CD8-positive, alpha-beta memory T cell (primary cell): Measurements from ENCODE around the gene C20orf173. TPM values are rescaled to one million over a fixed set of nuclear protein-coding genes. Genes with fewer than 3 reads are reported as not detected.
A peak's percentile ranks its signal among the peaks of the same experiment; 100 is the strongest.

Experiments used
- CTCF ChIA-PET: fragments of 350-600 bp; sonication (Branson Sonifier 250); formaldehyde crosslinking; loops from one replicate; lab custom pipeline; 2021; ENCODE audit warnings: antibody characterized with exemption; lab: Charles Lee
- POLR2A ChIA-PET: fragments of 350-600 bp; sonication (Branson Sonifier 250); formaldehyde crosslinking; loops from one replicate; lab custom pipeline; 2021; ENCODE audit warnings: antibody characterized with exemption; lab: Charles Lee
- DNase-seq, 5 donors: peaks; one replicate each; pipeline versions ENCODE4 v3.0.0 to v3.0.0-alpha.2; 2020 to 2022; ENCODE audit warnings: mixed read lengths in 1 of 5
- H3K27ac ChIP-seq: one replicate; pipeline ENCODE4 v1.7.0; 2013; ENCODE audit warnings: low read depth, mild to moderate bottlenecking, low read length, moderate library complexity
- H3K27me3 ChIP-seq: 2 replicates; pipeline ENCODE4 v1.7.0; 2013; ENCODE audit warnings: low read length, mild to moderate bottlenecking; ENCODE audit not compliant: insufficient read depth, poor library complexity, severe bottlenecking
- H3K36me3 ChIP-seq: 2 replicates; pipeline ENCODE4 v1.7.0; 2013; ENCODE audit warnings: mild to moderate bottlenecking, low read length, moderate library complexity; ENCODE audit not compliant: insufficient read depth
- H3K4me1 ChIP-seq: 2 replicates; pipeline ENCODE4 v1.7.0; 2013; ENCODE audit warnings: mild to moderate bottlenecking, low read length, moderate library complexity; ENCODE audit not compliant: insufficient read depth
- H3K4me3 ChIP-seq: 2 replicates; pipeline ENCODE4 v1.7.0; 2013; ENCODE audit warnings: mild to moderate bottlenecking, low read length
- H3K9me3 ChIP-seq: 2 replicates; pipeline ENCODE4 v1.7.0; 2013; ENCODE audit warnings: mild to moderate bottlenecking, low read length
- H3K27ac Mint-ChIP-seq, 8 donors: one replicate each; pipeline ENCODE4 v1.8.0; 2020 to 2021; ENCODE audit warnings: mixed read lengths in 8 of 8, mild to moderate bottlenecking in 6 of 8, inconsistent platforms in 3 of 8, moderate library complexity in 3 of 8
- H3K27me3 Mint-ChIP-seq, 2 donors: one replicate each; pipeline ENCODE4 v1.8.0; 2020 to 2021; ENCODE audit warnings: mixed read lengths in 2 of 2, mild to moderate bottlenecking in 1 of 2, moderate library complexity in 1 of 2
- H3K36me3 Mint-ChIP-seq, 3 donors: one replicate each; pipeline ENCODE4 v1.8.0; 2020 to 2021; ENCODE audit warnings: mixed read lengths in 3 of 3, inconsistent platforms in 1 of 3, mild to moderate bottlenecking in 1 of 3
- H3K4me1 Mint-ChIP-seq, 3 donors: one replicate each; pipeline ENCODE4 v1.8.0; 2020 to 2021; ENCODE audit warnings: mixed read lengths in 3 of 3, inconsistent platforms in 1 of 3, mild to moderate bottlenecking in 1 of 3
- H3K4me3 Mint-ChIP-seq, 7 donors: one replicate each; pipeline ENCODE4 v1.8.0; 2020 to 2021; ENCODE audit warnings: mixed read lengths in 7 of 7, mild to moderate bottlenecking in 6 of 7, moderate library complexity in 4 of 7, inconsistent platforms in 2 of 7
- H3K9me3 Mint-ChIP-seq, 5 donors: one replicate each; pipeline ENCODE4 v1.8.0; 2020 to 2022; ENCODE audit warnings: mixed read lengths in 5 of 5, mild to moderate bottlenecking in 3 of 5, moderate library complexity in 2 of 5, inconsistent platforms in 1 of 5
- polyA plus RNA-seq: library from polyadenylated mRNA; unstranded; fragments of 300-500 nt; fragmentation: Illumina TruSeq; gene quantifications from one replicate; pipeline ENCODE4 v1.2.3, GENCODE V29; 2021
- total RNA-seq, 2 experiments: library from RNA; stranded (reverse); gene quantifications; one replicate each; pipeline ENCODE4 v1.2.3, GENCODE V29; 2021

Gene C20orf173
- total and polyA plus RNA-seq, 3 experiments from 2014 or later, result not detected

- peaks cover 49% of the 10 kb centered on the region for H3K4me1 ChIP-seq
- CTCF ChIA-PET, result interaction anchor here (1.1 to 2.8 kb wide), 4 partner anchors 13 to 464 kb away, joined by 4 to 10 read pairs (median 8); partner anchors contain the start of gene SCAND1
- H3K27ac ChIP-seq, result peak overlapping the region; percentile 96
- Mint-ChIP-seq H3K9me3 (no peaks in the 10 kb centered on the region), H3K36me3 (peaks cover 7 to 69% (median 17%) of the 10 kb centered on the region in 3 donors), H3K27me3 (no peaks in the 10 kb centered on the region), H3K27ac (peak overlapping the region; percentile 95 to 99 (median 99)), H3K4me3 (peak overlapping the region; percentile 96 to 99 (median 99)), H3K4me1 (peaks cover 59 to 80% (median 68%) of the 10 kb centered on the region in 3 donors)
- peaks cover 20% of the 10 kb centered on the region for H3K36me3 ChIP-seq
- H3K27me3 ChIP-seq, result no peaks in the 10 kb centered on the region
- POLR2A ChIA-PET, result interaction anchor here (0.5 to 1.9 kb wide), 10 partner anchors 13 to 463 kb away, joined by 3 to 14 read pairs (median 5); partner anchors contain the start of genes CEP250, RBM39, SCAND1 and SPAG4
- peak; percentile 42 to 81 (median 68) for DNase-seq
- no peaks in the 10 kb centered on the region for H3K9me3 ChIP-seq
- peak overlapping the region; percentile 99 for H3K4me3 ChIP-seq
These were observed 38.7 kb downstream of the C20orf173 start for GRCh38 chr20:35490736-35491181.

- DNase-seq, result no peak
These were observed 39.7 kb downstream of the C20orf173 start for GRCh38 chr20:35489717-35490116.

GRCh38 chr20:35487479-35487878, 42.0 kb downstream of the C20orf173 start:
- DNase-seq, result no peak
- H3K4me1 ChIP-seq, result peaks cover 34% of the 10 kb centered on the region
- ChIA-PET CTCF (interaction anchor here (1.1 kb wide), 1 partner anchor 24 kb away, joined by 3 read pairs; no protein-coding TSS in a partner anchor), POLR2A (interaction anchor here (0.6 kb wide), 1 partner anchor 80 kb away, joined by 3 read pairs; no protein-coding TSS in a partner anchor)
- Mint-ChIP-seq H3K36me3 (peaks cover 6 to 52% (median 13%) of the 10 kb centered on the region in 3 donors), H3K4me1 (peaks cover 44 to 72% (median 66%) of the 10 kb centered on the region in 3 donors), H3K27me3 (peaks cover 0 to 2% of the 10 kb centered on the region in 2 donors), H3K27ac (peak overlapping the region in 6 of 8 donors; percentile 36 to 56 (median 48)), H3K4me3 (peak overlapping the region in 2 of 7 donors; percentile 67 to 90), H3K9me3 (no peaks in the 10 kb centered on the region)
- no peaks in the 10 kb centered on the region for H3K27me3 ChIP-seq
- no peak overlapping the region for H3K27ac ChIP-seq
- no peaks in the 10 kb centered on the region for H3K36me3 ChIP-seq
- no peaks in the 10 kb centered on the region for H3K9me3 ChIP-seq
- H3K4me3 ChIP-seq, result no peak overlapping the region

More at GRCh38 chr20:35489717-35490116, 39.7 kb downstream of the C20orf173 start:
- peaks cover 48% of the 10 kb centered on the region for H3K4me1 ChIP-seq
- Mint-ChIP-seq H3K27me3 (no peaks in the 10 kb centered on the region), H3K36me3 (peaks cover 2 to 61% (median 10%) of the 10 kb centered on the region in 3 donors), H3K4me1 (peaks cover 54 to 75% (median 62%) of the 10 kb centered on the region in 3 donors), H3K27ac (peak overlapping the region; percentile 61 to 99 (median 88)), H3K4me3 (peak overlapping the region; percentile 70 to 99 (median 98)), H3K9me3 (no peaks in the 10 kb centered on the region)
- H3K36me3 ChIP-seq, result peaks cover 10% of the 10 kb centered on the region
- peak overlapping the region; percentile 99 for H3K4me3 ChIP-seq
- POLR2A ChIA-PET, result interaction anchor here (0.6 kb wide), 1 partner anchor 174 kb away, joined by 3 read pairs; no protein-coding TSS in a partner anchor
- no peak overlapping the region for H3K27ac ChIP-seq
- CTCF ChIA-PET, result interaction anchor here (0.6 to 2.8 kb wide), 3 partner anchors 14 to 26 kb away, joined by 3 to 10 read pairs (median 9); no protein-coding TSS in a partner anchor
- no peaks in the 10 kb centered on the region for H3K9me3 ChIP-seq
- no peaks in the 10 kb centered on the region for H3K27me3 ChIP-seq

GRCh38 chr20:35479798-35480197, 49.7 kb downstream of the C20orf173 start:
- Mint-ChIP-seq H3K9me3 (no peaks in the 10 kb centered on the region), H3K36me3 (peaks cover 6 to 34% (median 18%) of the 10 kb centered on the region in 3 donors), H3K4me3 (no peak overlapping the region), H3K27me3 (peaks cover 0 to 2% of the 10 kb centered on the region in 2 donors), H3K27ac (peak overlapping the region in 5 of 8 donors; percentile 32 to 91 (median 55)), H3K4me1 (peaks cover 11 to 22% (median 18%) of the 10 kb centered on the region in 3 donors)
- H3K4me1 ChIP-seq, result no peaks in the 10 kb centered on the region
- ChIA-PET POLR2A (interaction anchor here (0.6 kb wide), 1 partner anchor 125 kb away, joined by 3 read pairs; no protein-coding TSS in a partner anchor), CTCF (interaction anchor here (1.5 kb wide), 1 partner anchor 136 kb away, joined by 3 read pairs; the partner anchor contains the start of gene SPAG4)
- H3K36me3 ChIP-seq, result peaks cover 18% of the 10 kb centered on the region
- H3K27me3 ChIP-seq, result no peaks in the 10 kb centered on the region
- no peak for DNase-seq
- no peak overlapping the region for H3K4me3 ChIP-seq
- no peak overlapping the region for H3K27ac ChIP-seq
- H3K9me3 ChIP-seq, result no peaks in the 10 kb centered on the region

GRCh38 chr20:35478804-35479472, 50.5 kb downstream of the C20orf173 start:
- Histone ChIP-seq H3K27ac (no peak overlapping the region), H3K4me3 (no peak overlapping the region), H3K36me3 (peaks cover 18% of the 10 kb centered on the region), H3K9me3 (no peaks in the 10 kb centered on the region), H3K4me1 (no peaks in the 10 kb centered on the region), H3K27me3 (no peaks in the 10 kb centered on the region)
- POLR2A ChIA-PET, result no interaction called here
- Mint-ChIP-seq H3K36me3 (peaks cover under 1 to 28% (median 15%) of the 10 kb centered on the region in 3 donors), H3K4me1 (peaks cover 8 to 16% (median 12%) of the 10 kb centered on the region in 3 donors), H3K27me3 (peaks cover 0 to 2% of the 10 kb centered on the region in 2 donors), H3K27ac (peak overlapping the region in 4 of 8 donors; percentile 59 to 79 (median 76)), H3K4me3 (no peak overlapping the region), H3K9me3 (no peaks in the 10 kb centered on the region)
- CTCF ChIA-PET, result interaction anchor here (1.0 to 1.5 kb wide), 2 partner anchors 16 to 137 kb away, joined by 3 to 4 read pairs; partner anchors contain the start of gene SPAG4
- DNase-seq, result no peak

Other genes with a start within 250 kb of the C20orf173 start
- 100 to 1,000 TPM; 204 to 207 TPM for gene EIF6, start 244.9 kb downstream of the C20orf173 start, total RNA-seq
- 171 TPM for gene EIF6, start 244.9 kb downstream of the C20orf173 start, polyA plus RNA-seq
- not detected for gene FAM83C, start 237.2 kb downstream of the C20orf173 start, total RNA-seq
- gene FAM83C, start 237.2 kb downstream of the C20orf173 start, polyA plus RNA-seq, result not detected
- 10 to 100 TPM; 64.5 to 71.0 TPM for gene UQCC1, start 117.7 kb downstream of the C20orf173 start, total RNA-seq
- 14.3 TPM for gene UQCC1, start 117.7 kb downstream of the C20orf173 start, polyA plus RNA-seq
- gene GDF5, start 91.4 kb downstream of the C20orf173 start, total RNA-seq, result not detected
- gene GDF5, start 91.4 kb downstream of the C20orf173 start, polyA plus RNA-seq, result not detected
- 10 to 100 TPM; 34.8 to 42.2 TPM for gene CEP250, start 74.1 kb downstream of the C20orf173 start, total RNA-seq
- 17.2 TPM for gene CEP250, start 74.1 kb downstream of the C20orf173 start, polyA plus RNA-seq
- 100 to 1,000 TPM; 136 to 137 TPM for gene ERGIC3, start 12.4 kb upstream of the C20orf173 start, total RNA-seq
- 114 TPM for gene ERGIC3, start 12.4 kb upstream of the C20orf173 start, polyA plus RNA-seq
- 1 to 10 TPM; 2.1 TPM for gene SPAG4, start 86.2 kb upstream of the C20orf173 start, total RNA-seq
- 1.1 TPM for gene SPAG4, start 86.2 kb upstream of the C20orf173 start, polyA plus RNA-seq
- 100 to 1,000 TPM; 295 to 305 TPM for gene CPNE1, start 135.2 kb upstream of the C20orf173 start, total RNA-seq
- 378 TPM for gene CPNE1, start 135.2 kb upstream of the C20orf173 start, polyA plus RNA-seq
- gene RBM12, start 135.2 kb upstream of the C20orf173 start, total RNA-seq, result 100 to 1,000 TPM; 103 to 110 TPM
- gene RBM12, start 135.2 kb upstream of the C20orf173 start, polyA plus RNA-seq, result 46.1 TPM
- gene NFS1, start 169.7 kb upstream of the C20orf173 start, total RNA-seq, result 10 to 100 TPM; 36.4 to 37.7 TPM
- 18.8 TPM for gene NFS1, start 169.7 kb upstream of the C20orf173 start, polyA plus RNA-seq
- gene ROMO1, start 169.8 kb upstream of the C20orf173 start, total RNA-seq, result 100 to 1,000 TPM; 108 to 117 TPM
- gene ROMO1, start 169.8 kb upstream of the C20orf173 start, polyA plus RNA-seq, result 358 TPM
- 100 to 1,000 TPM; 349 to 352 TPM for gene RBM39, start 212.6 kb upstream of the C20orf173 start, total RNA-seq
- 157 TPM for gene RBM39, start 212.6 kb upstream of the C20orf173 start, polyA plus RNA-seq
- gene PHF20, start 242.4 kb upstream of the C20orf173 start, total RNA-seq, result 10 to 100 TPM; 53.9 to 54.3 TPM
- gene PHF20, start 242.4 kb upstream of the C20orf173 start, polyA plus RNA-seq, result 124 TPM